OCI-LY7 (cell line): Measurements from ENCODE around the gene PSD2. TPM values are rescaled to one million over a fixed set of nuclear protein-coding genes. Genes with fewer than 3 reads are reported as not detected.

Experiments
- BruUV-seq: library from RNA; stranded (reverse); fragments of 400-500 nt; replicated peaks from 2 replicates; lab custom pipeline; 2021; lab: Mats Ljungman, UMichigan
- CTCF ChIA-PET: fragments of 300-600 bp; sonication (Branson Sonifier 250); formaldehyde crosslinking; loops from one replicate; lab custom pipeline; 2022; ENCODE audit warnings: antibody characterized with exemption; ENCODE audit not compliant: unreplicated experiment; lab: Charles Lee
- POLR2A ChIA-PET: fragments of 300-600 bp; sonication (Branson Sonifier 250); formaldehyde crosslinking; loops from one replicate; lab custom pipeline; 2022; ENCODE audit warnings: antibody characterized with exemption; lab: Charles Lee
- DNase-seq: peaks from one replicate; pipeline ENCODE4 v3.0.0-alpha.2; 2015; ENCODE audit warnings: low spot score
- H2AFZ ChIP-seq: fragments of 200-600 bp; sonication (generic), shearing (Covaris generic); 2 replicates; pipeline ENCODE4 v1.6.1; 2014; ENCODE audit warnings: mild to moderate bottlenecking, antibody characterized with exemption, low read length, moderate library complexity
- H3K27ac ChIP-seq: fragments of 200-600 bp; sonication (generic); 2 replicates; pipeline ENCODE4 v1.5.1; 2014; ENCODE audit warnings: mixed run types, low read depth, mild to moderate bottlenecking, moderate library complexity, low read length, inconsistent platforms; ENCODE audit not compliant: poor library complexity, severe bottlenecking
- H3K36me3 ChIP-seq: fragments of 200-600 bp; sonication (generic); 2 replicates; pipeline ENCODE4 v1.6.1; 2014; ENCODE audit warnings: mild to moderate bottlenecking, antibody characterized with exemption, low read length, moderate library complexity, mixed read lengths; ENCODE audit not compliant: insufficient read depth
- H3K4me1 ChIP-seq: fragments of 200-600 bp; sonication (generic); 2 replicates; pipeline ENCODE4 v1.5.1; 2014; ENCODE audit warnings: mild to moderate bottlenecking, low read length; ENCODE audit not compliant: insufficient read depth, poor library complexity, severe bottlenecking
- H3K4me2 ChIP-seq: fragments of 200-600 bp; sonication (generic); 2 replicates; pipeline ENCODE4 v1.6.1; 2014; ENCODE audit warnings: mild to moderate bottlenecking, low read length
- H3K4me3 ChIP-seq: fragments of 200-600 bp; sonication (generic); 2 replicates; pipeline ENCODE4 v1.5.1; 2014; ENCODE audit warnings: mild to moderate bottlenecking, low read depth, low read length; ENCODE audit not compliant: poor library complexity, severe bottlenecking
- H3K79me2 ChIP-seq: fragments of 200-600 bp; sonication (generic); 2 replicates; pipeline ENCODE4 v1.6.1; 2016; ENCODE audit warnings: low read depth, mild to moderate bottlenecking, low read length, moderate library complexity, mixed read lengths; ENCODE audit not compliant: insufficient read depth
- H3K9me2 ChIP-seq: fragments of 200-600 bp; sonication (generic); 2 replicates; pipeline ENCODE4 v1.6.1; 2016; ENCODE audit warnings: mild to moderate bottlenecking, low read length, mixed read lengths; ENCODE audit not compliant: insufficient read depth
- H3K9me3 ChIP-seq: fragments of 200-600 bp; sonication (generic); 2 replicates; pipeline ENCODE4 v1.6.1; 2014; ENCODE audit warnings: mild to moderate bottlenecking, mixed run types, low read length, mixed read lengths
- H4K20me1 ChIP-seq: fragments of 200-600 bp; sonication (generic); 2 replicates; pipeline ENCODE4 v1.6.1; 2014; ENCODE audit warnings: mild to moderate bottlenecking, antibody characterized with exemption, low read length, moderate library complexity, mixed read lengths; ENCODE audit not compliant: insufficient read depth
- EZH2phosphoT487 ChIP-seq: fragments of 200-600 bp; sonication (generic); IDR thresholded peaks from 2 replicates; pipeline ENCODE4 v1.6.1; 2018; ENCODE audit warnings: low read depth, borderline replicate concordance, mild to moderate bottlenecking, mixed run types, antibody characterized with exemption, low read length, moderate library complexity, mixed read lengths
- intact Hi-C: fragments of 100-400 bp; cut with micrococcal nuclease; formaldehyde crosslinking; loops from one replicate; pipeline ENCODE4 v1.10.0; 2022; ENCODE audit not compliant: unreplicated experiment
- total RNA-seq, 2 experiments: library from RNA; depleted of rRNA in 1 of 2; stranded (reverse); fragments of >200 nt in 1 of 2; shearing (Covaris generic) in 1 of 2; gene quantifications; 2 replicates each; pipeline ENCODE4 v1.2.3, GENCODE V29; 2014 to 2022
- TF ChIP-seq, protein P1 (sequence below): fragments of 200-600 bp; sonication (generic); conservative IDR thresholded peaks from 2 replicates; pipeline ENCODE4 v1.5.1; 2014; ENCODE audit warnings: mild to moderate bottlenecking, antibody characterized with exemption, low read length, moderate library complexity, mixed read lengths

The PSD2 gene
- total RNA-seq, 2 experiments from 2014 or later = 0.11 to 0.13 TPM

DNA sequence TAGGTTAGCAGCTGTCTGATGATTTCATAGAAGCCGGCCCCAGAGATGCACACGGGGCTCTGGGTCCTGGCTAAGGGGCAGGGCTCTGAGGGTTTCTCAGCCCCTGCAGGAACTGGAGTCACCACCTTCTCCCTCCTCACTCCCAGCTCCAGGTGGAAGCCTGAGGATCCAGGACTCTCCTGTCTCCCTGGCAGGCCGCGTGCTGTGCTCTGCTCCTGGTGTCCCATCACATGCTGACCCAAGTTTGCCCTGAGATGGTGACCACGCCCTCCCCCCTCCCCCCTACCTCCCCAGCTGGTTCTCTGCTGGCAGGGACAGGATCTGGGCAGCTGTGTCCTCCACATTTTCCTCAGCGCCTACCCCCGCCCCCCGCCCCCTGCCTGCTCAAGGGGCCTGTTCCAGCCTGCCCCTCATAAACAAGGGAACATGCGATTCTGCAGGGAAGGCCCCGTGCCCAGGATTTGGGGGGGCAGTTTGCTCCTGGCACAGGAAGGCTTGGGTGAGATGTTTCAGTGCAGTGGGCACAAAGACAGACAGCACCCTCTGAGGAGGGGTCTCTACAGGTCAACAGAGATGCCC lies 87.4 kb downstream of the PSD2 start:
- Histone ChIP-seq H3K79me2 (no peaks in the 10 kb centered on the region), H3K27ac (no peak overlapping the region), H3K4me1 (no peaks in the 10 kb centered on the region), H3K4me3 (no peak overlapping the region), H3K9me3 (no peaks in the 10 kb centered on the region), H3K9me2 (no peaks in the 10 kb centered on the region), H2AFZ (no peak overlapping the region), H3K36me3 (no peaks in the 10 kb centered on the region), H4K20me1 (no peaks in the 10 kb centered on the region), H3K4me2 (no peak overlapping the region)
- intact Hi-C loops = no loop called here
- no peak for DNase-seq
- ChIA-PET CTCF (no interaction called here), POLR2A (no interaction called here)
- TF ChIP-seq, protein P1, sequence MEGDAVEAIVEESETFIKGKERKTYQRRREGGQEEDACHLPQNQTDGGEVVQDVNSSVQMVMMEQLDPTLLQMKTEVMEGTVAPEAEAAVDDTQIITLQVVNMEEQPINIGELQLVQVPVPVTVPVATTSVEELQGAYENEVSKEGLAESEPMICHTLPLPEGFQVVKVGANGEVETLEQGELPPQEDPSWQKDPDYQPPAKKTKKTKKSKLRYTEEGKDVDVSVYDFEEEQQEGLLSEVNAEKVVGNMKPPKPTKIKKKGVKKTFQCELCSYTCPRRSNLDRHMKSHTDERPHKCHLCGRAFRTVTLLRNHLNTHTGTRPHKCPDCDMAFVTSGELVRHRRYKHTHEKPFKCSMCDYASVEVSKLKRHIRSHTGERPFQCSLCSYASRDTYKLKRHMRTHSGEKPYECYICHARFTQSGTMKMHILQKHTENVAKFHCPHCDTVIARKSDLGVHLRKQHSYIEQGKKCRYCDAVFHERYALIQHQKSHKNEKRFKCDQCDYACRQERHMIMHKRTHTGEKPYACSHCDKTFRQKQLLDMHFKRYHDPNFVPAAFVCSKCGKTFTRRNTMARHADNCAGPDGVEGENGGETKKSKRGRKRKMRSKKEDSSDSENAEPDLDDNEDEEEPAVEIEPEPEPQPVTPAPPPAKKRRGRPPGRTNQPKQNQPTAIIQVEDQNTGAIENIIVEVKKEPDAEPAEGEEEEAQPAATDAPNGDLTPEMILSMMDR = no peak
- no peak for TF ChIP-seq EZH2phosphoT487
- no TSS peak for BruUV-seq

DNA sequence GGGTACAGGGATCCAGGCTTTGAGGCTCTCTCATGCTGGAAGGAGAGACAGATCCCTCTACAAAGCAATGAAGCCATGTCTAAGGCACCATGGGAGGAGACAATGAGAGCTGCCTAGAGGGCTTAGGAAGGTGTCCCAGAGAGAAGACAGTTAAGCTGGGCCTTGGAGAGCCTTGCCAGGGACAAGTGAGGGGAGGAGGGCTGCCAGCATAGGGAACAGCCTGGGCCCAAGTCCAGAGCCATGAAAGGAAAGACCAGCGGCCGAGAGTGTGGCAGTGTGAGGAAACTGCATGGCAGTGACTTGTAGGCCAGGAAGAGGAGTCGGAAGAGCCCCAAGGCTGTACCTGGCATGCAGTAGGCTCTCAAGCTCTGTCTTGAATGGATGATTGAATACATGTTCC lies 88.5 kb downstream of the PSD2 start:
- Histone ChIP-seq H3K4me1 (no peaks in the 10 kb centered on the region), H3K9me3 (no peaks in the 10 kb centered on the region), H3K9me2 (no peaks in the 10 kb centered on the region), H2AFZ (no peak overlapping the region), H4K20me1 (no peaks in the 10 kb centered on the region), H3K27ac (no peak overlapping the region), H3K4me3 (no peak overlapping the region), H3K79me2 (no peaks in the 10 kb centered on the region), H3K36me3 (no peaks in the 10 kb centered on the region), H3K4me2 (no peak overlapping the region)
- no TSS peak for BruUV-seq
- no peak for DNase-seq
- CTCF ChIA-PET = no interaction called here
- POLR2A ChIA-PET = interaction anchor here (0.7 kb wide), 1 partner anchor 345 kb away, joined by 3 read pairs; no protein-coding TSS in a partner anchor
- TF ChIP-seq, protein P1 = no peak
- no peak for TF ChIP-seq EZH2phosphoT487
- intact Hi-C loops = no loop called here

DNA sequence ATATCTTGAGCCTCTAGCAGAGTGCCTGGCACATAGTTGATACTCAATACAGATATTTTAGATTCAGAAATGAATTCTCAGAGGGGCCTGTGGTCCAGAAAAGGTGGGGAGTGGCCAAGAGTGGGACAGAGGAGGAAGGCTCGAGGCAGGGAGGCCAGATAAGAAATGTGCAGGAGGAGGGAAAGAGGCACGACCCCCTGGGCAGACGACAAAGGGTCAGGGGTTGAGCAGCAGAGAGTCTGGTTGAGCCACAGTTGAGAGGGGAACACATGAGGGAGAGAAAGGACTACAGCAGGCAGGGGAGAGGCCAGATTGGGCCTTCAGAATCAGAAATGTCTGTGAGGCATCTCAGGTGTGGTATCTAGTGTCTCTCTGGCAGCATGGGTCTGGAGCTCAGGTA lies 89.1 kb downstream of the PSD2 start:
- ChIA-PET CTCF (no interaction called here), POLR2A (no interaction called here)
- H3K4me2 ChIP-seq = no peak overlapping the region
- H3K9me3 ChIP-seq = no peaks in the 10 kb centered on the region
- H2AFZ ChIP-seq = no peak overlapping the region
- H3K4me3 ChIP-seq = no peak overlapping the region
- H3K79me2 ChIP-seq = no peaks in the 10 kb centered on the region
- no peaks in the 10 kb centered on the region for H3K9me2 ChIP-seq
- no peaks in the 10 kb centered on the region for H3K4me1 ChIP-seq
- H3K36me3 ChIP-seq = no peaks in the 10 kb centered on the region
- intact Hi-C loops = no loop called here
- no peak overlapping the region for H3K27ac ChIP-seq
- DNase-seq = no peak
- BruUV-seq = no TSS peak
- no peaks in the 10 kb centered on the region for H4K20me1 ChIP-seq
- TF ChIP-seq, protein P1 = no peak
- TF ChIP-seq EZH2phosphoT487 = no peak
